GM18909 (cell line): ENCODE data around the gene VPS51.
"Not testable (repeated sequence)": the region's sequence is repeated elsewhere in the genome, so short reads cannot be mapped to it uniquely, and the experiment has no call there.

ENCODE experiments used
- ATAC-seq: cut with Tn5 transposase; IDR thresholded peaks from one replicate; pipeline ENCODE4 v1.9.1; 2021; ENCODE audit warnings: mild to moderate bottlenecking; ENCODE audit not compliant: unreplicated experiment, poor library complexity

Gene VPS51

DNA sequence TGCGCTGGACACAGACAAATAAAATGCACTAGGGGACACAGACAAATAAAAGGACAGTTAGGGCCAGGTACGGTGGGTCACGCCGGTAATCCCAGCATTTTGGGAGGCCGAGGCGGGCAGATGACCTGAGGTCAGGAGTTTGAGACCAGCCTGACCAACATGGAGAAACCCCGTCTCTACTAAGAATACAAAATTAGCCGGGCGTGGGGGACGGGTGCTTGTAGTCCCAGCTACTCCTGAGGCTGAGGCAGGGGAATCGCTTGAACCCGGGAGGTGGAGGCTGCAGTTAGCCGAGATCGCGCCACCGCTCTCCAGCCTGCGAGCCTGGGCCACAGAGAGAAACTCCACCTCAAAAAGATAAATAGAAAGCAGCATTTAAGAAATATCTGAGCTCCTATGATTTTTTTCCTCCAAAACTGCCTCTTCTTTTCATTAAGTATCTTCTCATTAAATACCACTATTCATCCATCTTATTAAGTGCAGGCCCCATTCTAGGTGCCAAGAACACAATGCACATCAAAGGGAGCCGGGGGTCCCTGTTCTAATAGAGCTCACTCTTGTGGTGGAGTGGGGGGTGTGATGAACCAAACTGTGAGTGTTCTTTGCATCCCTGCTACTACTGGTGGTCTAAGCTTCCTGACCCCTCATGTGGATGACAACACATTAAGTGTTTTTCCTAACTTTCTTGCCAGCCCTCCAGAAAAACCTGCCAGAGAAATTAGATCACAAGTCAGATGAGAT is 22.3 kb downstream of the VPS51 start:
- ATAC-seq = no peak

DNA sequence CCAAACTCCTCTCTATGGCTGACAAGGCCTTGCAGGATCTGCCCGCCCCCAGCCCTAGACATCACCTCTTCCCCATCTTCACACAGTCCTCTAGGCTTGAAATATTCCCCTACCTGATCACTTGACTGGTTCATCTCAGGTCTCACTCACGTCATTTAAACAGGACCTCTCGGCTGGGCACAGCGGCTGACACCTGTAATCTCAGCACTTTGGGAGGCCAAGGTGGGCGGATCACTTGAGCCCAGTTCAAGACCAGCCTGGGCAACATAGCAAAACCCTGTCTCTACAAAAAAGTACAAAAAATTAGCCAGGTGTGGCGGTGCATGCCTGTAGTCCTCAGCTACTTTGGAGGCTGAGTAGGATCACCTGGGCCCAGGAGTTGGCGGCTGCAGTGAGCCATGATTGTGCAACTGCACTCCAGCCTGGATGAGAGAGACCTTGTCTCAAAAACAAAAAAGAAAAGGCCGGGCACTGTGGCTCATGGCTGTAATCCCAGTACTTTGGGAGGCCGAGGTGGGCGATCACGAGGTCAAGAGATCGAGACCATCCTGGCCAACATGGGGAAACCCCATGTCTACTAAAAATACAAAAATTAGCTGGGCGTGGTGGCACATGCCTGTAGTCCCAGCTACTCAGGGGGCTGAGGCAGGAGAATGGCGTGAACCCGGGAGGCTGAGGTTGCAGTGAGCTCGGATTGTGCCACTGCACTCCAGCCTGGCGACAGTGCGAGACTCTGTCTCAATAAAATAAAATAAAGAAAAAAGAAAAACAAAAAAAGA is 23.1 kb downstream of the VPS51 start:
- ATAC-seq = not testable (repeated sequence)

DNA sequence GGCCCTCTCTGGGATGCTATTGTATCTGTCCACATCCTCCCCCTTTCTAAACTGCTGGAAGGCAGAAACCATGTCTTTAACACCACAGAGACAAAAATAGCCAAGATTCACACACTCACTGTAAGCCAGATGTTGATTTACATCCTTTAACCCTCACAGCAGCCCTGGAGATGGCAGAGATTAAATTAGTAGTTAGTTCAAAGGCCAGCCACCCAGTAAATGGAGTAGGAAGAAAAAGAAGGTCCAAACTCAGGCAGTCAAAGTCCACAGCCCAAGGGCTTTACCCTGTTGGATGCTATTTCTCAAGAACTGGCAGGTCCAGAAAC is 23.6 kb downstream of the VPS51 start:
- no peak for ATAC-seq

GRCh38 chr11:65120831-65121230 is 24.8 kb downstream of the VPS51 start:
- no peak for ATAC-seq

- no peak for ATAC-seq
These were observed 25.4 kb downstream of the VPS51 start for GRCh38 chr11:65121447-65121864.

GRCh38 chr11:65121865-65122696 is 26.1 kb downstream of the VPS51 start, which contains the start of the genes FAU and MRPL49:
TSS of gene FAU (minus strand) at chr11:65122134. CDS start at chr11:65121813, 321 bp downstream.
TSS of gene MRPL49 (plus strand) at chr11:65122321. CDS start at chr11:65122347, 26 bp downstream.
- ATAC-seq = peak; percentile 67

- no peak for ATAC-seq
These were observed 28.6 kb downstream of the VPS51 start for GRCh38 chr11:65124480-65125196.

- ATAC-seq = no peak
These were observed 29.4 kb downstream of the VPS51 start for GRCh38 chr11:65125197-65126056.

DNA sequence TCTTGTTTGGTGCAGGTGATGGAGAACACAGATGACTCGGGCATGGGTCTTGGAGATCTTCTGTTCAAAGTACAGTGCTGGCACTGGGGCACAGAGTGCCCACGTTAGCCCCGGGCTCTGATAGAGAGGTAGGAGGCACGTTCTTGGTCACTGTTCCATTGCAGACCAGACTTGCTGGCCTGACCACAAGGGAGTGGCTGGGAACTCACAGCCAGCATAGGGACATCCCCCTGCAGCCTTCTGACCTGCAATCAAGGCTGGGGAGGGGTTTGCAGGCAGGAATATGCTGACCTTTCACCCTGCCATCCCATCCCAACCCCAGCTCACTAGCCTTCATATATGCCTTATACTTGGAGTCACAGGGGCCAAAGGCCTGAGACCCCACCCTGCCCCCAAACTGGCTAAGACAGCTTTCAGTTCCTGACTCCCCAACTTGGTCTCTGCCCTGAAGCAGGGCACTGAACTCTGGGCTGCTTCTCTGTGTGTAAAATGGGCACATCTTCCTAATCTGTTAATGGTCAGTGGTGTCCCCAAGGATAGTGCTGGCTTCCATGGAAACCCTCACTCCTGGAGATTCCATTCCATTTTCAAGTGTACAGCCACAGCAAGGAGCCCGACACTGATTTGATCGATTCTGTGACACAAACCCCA is 30.7 kb downstream of the VPS51 start:
- no peak for ATAC-seq

GRCh38 chr11:65127473-65128181 is 31.6 kb downstream of the VPS51 start:
- no peak for ATAC-seq

GRCh38 chr11:65128182-65129145 is 32.5 kb downstream of the VPS51 start:
- no peak for ATAC-seq

GRCh38 chr11:65129649-65130441 is 33.8 kb downstream of the VPS51 start:
- ATAC-seq = no peak

- no peak for ATAC-seq
These were observed 34.8 kb downstream of the VPS51 start for GRCh38 chr11:65130631-65131416.

DNA sequence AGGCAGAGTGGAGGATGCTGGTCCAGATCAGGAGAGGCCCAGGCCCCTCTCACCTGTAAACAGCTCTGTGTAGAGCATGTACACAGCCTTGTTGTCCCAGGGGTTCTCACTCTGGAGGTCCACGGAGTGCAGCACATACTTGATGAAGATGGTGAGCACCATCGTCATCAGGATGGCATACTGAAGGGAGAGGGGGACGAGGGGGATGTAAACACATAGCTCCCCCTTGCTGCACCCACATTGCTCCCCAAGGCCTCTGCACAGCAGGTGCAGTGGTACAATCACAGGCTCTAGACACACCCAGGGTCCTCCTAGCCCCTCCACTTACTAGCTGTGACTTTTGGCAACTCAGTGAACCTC is 35.4 kb downstream of the VPS51 start:
- no peak for ATAC-seq

DNA sequence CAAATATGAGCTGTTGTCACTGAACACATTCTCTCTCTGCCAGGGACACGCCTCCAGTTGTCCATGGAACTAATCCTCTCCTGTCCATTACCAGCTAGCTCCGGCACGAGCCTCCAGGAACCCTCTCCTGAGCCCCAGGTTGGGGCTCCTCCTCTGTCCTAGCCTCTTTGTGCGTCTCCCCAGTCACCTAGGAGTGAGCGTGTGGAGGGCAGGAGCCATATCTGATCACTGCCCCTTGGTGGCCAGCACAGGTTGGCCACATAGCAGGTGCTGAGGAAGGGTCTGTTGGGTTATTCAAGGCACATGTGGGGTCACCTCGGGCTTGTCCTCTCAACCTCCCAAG is 35.9 kb downstream of the VPS51 start:
- no peak for ATAC-seq
